ENCODE results near the gene HINT1.

DNA sequence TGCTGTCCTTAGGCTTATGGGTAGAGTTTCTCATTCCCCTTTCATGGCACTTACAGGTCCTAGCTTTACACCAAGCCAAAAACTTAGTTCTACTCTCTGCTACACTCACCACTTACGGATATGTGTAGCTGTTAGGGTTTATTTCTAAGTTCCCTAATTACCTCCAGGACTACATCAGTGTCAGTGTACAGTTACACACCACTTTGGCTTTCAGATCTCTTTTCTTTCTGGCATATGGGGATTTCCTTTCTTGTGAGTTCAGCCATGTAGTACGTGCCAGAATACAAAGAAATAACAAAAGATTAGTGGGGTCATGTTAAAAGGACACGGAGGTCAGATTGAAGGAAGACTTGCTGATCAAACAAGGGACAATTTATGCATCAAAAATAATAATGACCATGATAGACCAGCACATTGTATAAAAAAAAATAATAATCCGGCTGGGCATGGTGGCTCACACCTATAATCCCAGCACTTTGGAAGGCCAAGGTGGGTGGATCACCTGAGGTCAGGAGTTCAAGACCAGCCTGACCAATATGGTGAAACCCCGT, 47.5 kb upstream of the HINT1 start:
- TF ChIP-seq, protein P1, sequence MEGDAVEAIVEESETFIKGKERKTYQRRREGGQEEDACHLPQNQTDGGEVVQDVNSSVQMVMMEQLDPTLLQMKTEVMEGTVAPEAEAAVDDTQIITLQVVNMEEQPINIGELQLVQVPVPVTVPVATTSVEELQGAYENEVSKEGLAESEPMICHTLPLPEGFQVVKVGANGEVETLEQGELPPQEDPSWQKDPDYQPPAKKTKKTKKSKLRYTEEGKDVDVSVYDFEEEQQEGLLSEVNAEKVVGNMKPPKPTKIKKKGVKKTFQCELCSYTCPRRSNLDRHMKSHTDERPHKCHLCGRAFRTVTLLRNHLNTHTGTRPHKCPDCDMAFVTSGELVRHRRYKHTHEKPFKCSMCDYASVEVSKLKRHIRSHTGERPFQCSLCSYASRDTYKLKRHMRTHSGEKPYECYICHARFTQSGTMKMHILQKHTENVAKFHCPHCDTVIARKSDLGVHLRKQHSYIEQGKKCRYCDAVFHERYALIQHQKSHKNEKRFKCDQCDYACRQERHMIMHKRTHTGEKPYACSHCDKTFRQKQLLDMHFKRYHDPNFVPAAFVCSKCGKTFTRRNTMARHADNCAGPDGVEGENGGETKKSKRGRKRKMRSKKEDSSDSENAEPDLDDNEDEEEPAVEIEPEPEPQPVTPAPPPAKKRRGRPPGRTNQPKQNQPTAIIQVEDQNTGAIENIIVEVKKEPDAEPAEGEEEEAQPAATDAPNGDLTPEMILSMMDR (IDR thresholded peaks at IDR 0.05) = no peak
- no peak for TF ChIP-seq POLR2A (IDR thresholded peaks at IDR 0.05)

All from Peyer's patch (tissue), 4 donors.